Measurements from ENCODE around the gene VAT1.

Gene VAT1

DNA sequence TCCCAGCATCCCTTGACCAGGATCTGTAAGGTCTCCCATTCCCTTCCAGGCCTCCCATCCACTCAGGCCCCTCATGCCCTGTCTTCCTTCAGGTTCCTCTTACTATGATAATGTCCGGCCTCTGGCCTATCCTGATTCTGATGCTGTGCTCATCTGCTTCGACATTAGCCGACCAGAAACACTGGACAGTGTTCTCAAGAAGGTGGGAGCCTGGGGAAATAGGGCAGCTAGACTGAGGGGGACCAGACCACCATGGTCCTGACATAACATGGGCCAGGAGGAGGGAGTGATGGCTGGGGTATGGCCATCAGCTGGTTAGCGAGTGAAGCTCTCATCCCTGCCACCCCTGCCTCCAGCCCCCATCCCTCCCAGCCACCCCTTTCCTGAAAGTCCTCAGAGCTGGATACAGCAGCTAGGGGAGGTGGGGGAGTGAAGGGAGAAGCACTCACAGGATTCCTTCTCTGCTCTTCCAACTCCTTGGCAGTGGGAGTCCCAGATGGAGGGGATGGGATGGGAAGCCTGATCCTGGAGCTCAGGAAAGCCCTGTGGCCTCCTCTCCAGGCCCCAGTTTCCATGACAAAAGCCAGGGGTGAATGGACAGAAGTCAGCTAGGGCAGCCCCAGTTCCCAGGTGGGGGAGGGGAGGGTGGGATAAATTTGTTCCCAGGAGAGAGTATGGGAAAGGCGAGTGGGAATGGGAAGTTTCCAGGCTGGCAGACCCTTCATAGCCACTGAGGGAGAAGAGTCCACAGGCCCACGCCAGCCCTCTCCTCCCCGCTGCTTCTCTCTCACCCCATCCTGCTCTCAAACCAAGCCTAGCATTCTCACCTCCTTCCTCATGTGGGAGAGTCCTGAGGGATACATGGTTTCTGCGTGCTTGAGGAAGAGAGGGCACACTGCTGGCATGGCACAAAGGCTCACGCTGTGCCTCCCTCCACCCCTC is 5.2 kb upstream of the VAT1 start:
- DNase-seq (ENCODE audit: low read depth), result no peak

DNA sequence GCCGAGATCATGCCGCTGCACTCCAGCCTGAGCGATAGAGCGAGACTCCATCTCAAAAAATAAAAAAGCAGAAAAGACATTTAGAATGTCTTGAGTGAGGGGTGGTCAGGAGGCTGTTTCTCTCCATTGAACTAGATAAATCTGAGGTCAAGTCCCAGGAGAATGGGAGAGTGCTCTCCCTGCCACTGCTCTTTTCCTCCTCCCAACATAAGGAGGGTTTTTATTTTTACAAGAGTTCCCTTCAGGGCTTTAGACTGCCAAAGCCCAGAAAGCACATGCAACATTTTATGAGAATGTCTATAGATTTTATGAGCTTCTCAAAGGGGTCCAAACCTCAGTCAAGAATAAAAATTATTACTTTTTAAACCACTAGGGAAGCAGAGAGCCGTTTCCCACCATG is 4.4 kb upstream of the VAT1 start:
- DNase-seq (ENCODE audit: low read depth), result no peak

DNA sequence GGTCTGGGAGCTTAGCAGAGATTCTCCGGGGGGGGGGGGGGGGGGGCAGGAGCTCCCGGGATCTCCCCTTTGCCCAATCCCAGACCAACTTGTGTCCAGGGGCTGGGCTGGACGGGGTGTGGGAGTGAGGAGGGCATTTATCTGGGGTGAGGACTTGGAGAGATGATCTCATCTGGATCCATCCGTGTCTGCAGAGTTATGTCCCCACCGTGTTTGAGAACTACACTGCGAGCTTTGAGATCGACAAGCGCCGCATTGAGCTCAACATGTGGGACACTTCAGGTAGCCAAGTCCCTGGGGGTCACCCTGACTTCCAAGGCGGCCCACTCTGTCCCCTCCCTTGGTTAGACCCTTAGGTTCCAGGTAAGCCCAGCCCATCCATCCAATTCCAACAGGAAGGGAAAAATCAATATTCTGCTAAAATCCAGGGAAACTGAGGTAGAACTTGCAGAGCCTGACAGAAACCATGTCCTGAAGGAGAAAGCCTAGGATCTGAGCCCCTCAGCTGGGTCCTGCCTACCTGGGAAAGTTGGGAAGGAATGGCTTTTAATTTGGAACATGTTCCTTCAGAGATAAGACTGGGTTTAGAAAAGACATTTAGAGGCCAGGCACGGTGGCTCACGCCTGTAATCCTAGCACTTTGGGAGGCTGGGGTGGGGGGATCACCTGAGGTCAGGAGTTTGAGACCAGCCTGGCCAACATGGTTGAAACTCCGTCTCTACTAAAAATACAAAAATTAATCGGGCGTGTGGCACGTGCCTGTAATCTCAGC is 3.8 kb upstream of the VAT1 start:
- no peak for DNase-seq (ENCODE audit: low read depth)

DNA sequence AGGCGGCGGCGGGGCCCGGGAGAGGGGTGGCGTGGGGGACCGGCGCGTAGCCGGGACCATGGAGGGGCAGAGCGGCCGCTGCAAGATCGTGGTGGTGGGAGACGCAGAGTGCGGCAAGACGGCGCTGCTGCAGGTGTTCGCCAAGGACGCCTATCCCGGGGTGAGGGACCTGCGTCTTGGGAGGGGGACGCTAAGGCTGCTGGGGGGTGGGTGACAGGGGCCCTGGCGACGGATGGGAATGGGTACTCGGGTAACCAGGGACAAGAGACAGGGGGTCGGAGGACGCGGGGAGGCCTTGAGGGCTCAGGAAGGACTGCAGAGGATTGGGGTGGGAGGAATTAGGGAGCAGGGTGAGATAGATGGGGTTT is 3.1 kb upstream of the VAT1 start:
- no peak for DNase-seq (ENCODE audit: low read depth)

DNA sequence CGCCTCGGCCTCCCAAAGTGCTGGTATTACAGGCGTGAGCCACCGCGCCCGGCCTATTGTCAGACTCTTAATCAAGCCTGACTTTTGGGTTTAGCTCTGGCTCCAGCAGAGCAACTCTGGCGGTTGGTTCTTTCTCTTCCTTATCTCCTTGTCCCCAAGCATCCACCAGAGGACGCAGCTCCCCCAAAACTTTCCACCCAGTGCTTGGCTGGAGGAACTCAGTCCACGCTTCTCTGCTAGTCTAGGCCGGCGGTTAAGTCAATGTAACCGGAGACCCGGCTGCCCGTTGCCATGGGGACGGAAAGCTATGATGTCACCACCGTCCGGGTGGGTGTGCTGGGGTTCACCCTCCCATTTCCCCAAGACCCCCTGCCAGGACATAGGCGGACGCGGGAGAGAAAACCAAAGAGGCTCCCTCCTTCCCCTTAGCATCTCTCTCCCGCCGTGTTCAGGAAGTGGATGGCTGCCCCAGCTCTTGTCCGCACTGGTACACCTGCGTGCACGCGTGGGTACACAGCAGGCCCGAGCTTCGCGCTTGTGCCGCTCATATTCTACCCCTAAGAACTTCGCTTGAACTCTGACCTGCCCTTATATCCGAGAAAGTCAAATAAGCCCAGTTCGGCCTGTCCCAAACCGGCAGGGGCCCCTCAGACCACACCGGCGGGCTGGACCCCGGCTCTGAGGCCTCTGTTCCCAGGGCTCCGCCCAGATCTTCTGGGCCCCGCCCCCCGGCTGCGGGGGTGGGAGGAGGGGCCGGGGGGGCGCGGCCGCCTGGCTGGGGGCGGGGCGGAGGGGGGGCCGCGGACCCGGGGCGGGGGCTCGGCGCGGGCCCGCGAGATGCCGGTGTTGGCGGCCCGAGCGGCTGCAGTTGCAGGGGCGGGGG is 2.5 kb upstream of the VAT1 start, which contains the start of gene RND2:
Gene RND2 (plus strand): TSS at position 825 of the 883 bp plus-strand sequence. CDS start 117 bp downstream, outside the sequence.
- DNase-seq (ENCODE audit: low read depth), result peak; percentile 59

DNA sequence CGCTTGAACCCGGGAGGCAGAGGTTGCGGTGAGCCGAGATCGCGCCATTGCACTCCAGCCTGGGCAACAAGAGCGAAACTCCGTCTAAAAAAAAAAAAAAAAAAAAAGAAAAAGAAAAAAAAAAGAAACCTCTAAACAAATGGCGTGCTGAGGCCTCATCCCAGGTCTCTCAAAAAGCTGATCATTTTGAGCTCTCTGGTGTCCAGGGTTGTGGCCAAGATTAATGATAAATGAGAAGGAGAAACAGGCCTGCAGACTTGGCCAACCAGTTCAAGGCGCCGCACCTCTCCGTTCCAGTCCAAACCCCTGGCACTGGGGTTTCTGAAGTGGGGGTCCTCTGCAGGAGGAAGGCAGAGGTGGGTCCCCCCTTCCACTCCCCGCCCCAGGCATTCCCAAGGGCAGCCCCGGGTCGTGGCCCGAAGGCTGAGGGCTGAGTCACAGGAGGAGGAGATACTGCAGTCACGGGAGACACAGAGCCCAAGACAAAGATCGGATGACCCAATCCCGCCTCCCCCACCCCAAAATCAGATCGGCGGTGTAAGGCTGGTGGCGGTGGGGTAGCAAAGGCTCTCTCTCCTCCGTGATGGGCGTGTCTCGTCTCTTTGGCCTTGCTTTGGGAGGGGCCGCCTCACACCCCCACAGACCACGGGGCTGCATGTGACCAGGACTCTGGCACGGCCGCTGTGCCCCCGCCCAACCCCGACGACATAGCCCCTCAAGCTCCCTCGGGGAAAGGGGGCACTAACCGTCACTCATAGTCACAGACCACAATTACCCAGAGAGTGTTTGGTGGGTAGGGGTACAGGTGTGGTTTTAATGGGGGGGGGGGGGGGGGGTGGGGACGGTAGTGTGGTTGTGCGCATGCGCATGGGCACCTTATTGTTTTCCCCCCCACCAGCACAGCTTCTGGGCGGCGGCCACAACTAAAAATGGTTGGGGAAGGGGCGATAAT is 1.1 kb downstream of the VAT1 start:
- DNase-seq (ENCODE audit: low read depth), result no peak

DNA sequence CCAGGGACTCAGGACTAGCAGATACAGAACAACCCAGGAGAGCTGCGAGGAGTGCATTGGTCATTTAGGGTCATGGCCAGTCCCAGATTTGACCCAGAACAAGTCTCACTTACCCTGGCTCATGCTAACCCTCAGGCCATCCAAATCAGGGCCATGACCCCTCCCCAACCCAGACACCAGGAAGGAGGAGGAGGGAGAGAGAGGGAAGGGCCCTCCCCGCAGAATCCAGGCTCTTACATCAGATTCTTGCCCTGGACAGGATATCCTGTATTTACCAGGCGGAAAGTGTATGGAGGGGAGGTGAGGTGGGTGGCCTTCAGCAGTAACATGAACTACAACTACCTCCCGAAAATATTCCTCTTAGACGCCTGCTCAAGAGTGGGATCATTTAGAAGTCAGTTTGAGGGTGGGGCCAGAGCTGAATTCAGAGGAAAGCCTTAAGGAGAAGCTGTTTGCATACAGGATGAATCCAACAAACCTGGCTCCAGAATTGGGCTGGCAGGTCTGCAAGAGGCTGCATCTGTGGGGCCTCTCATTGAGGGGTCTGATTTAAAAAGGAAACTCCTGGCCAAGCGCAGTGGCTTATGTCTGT is 2.1 kb downstream of the VAT1 start:
- DNase-seq (ENCODE audit: low read depth), result no peak

DNA sequence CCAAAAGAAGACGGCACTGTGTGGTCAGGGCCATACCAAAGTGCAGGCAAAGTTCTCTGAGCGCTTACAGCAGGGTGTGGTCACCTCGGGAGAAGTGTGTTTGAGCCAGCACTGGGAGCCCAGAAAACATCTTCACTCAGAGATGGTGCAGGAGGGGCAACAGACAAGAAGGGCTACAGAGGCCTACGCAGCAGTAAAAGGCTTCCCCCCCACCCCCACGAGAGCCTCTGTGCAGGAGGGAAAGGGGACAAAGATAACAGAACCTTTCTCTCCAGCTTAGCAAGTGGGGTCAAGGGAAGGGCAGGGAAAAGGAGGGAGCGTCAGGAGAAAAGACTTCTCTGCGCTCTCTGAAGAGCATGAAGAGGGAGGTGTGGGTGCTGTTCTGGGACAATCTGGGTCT is 2.8 kb downstream of the VAT1 start:
- DNase-seq (ENCODE audit: low read depth), result no peak

DNA sequence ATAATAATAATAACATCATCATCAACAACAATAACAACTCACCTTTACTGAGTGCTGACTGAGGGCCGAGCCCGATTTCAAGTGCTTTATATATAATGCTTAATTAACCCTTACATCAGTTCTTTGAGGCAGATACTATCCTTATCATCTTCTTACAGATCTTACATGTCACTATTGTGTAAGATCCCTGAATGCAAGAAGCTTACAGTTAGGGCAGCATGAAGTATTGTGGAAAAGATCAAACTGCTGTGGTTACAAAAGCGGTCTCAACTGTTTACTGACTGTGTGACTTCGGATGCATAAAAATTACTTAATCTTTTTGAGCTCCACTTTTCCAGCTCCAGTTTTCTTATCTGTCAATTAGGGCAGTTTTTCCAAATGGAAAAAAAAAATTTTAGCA is 3.3 kb downstream of the VAT1 start:
- no peak for DNase-seq (ENCODE audit: low read depth)

DNA sequence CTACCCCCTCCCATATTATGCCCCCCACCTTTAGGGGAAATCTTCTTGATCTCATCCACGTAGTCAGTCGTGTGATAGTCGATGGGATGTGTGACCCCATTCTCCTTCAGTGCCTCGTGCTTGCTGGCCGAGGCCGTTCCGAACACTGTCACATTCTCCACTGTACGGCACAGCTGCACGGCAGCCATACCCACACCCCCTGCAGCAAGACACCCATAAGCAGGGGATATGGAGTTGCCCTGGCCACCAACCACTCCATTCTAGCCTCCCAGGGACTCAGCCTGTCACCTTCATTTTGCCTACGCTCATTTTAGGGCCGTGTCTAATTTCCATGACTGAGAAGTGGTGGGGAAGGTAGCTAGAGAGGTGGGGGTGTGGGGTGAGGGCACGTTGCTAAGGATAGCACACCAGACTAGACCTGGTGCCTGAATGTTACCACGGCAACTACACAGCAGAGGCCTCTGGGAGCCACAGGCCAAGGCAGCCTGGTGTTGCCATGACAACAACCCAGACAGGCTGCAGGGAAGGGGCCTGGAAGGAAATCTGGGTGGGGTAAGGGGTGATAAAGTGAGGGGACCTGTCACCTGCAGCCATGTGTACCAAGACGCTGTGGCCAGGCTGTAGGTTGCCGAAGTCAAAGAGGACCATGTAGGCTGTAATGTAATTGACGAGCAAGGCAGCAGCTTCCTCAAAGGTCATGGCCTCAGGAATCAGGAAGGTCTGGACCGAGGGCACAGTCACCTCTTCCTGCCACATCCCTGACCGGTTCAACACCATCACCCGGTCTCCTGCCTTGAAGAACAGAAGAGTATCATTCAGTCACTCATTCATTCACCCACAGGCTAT is 4.0 kb downstream of the VAT1 start:
- no peak for DNase-seq (ENCODE audit: low read depth)

DNA sequence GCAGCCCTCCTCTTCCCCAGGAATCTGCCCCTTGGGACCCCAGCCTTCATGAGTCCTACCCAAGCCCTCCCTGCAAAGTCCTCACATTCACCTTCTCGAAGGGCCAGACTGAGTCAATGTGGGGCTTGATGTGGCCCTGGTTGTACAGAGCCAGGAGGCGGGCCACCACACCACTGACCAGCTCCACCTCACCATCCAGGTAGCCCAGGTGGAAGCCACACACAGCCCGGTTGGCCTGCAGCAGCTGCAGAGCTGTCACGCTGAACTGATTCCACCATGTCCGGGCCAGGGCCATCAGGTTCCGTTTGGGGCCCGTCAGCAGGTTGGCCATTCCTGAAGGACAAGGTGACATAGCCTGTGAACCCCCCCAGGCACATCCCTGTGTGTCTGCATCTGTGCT is 6.0 kb downstream of the VAT1 start:
- no peak for DNase-seq (ENCODE audit: low read depth)

DNA sequence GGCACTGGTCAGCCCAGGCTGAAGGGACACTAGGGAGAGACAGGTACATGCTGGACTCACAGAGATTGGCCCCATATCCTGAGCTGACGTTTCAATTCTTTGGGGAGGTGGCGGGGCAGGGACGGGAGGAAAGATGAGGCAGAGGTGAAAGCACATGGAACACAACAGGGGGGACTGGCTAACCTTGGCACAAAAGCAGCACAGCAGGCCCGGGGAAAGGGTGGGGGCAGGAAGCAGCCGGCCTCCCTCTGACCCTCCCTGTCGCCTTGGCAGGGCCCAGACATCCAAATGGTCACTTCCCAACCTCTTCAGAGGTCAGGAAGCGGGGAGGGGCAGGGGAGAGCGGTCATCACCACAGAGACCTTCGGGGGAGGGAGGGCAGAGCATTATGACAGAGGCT is 6.6 kb downstream of the VAT1 start:
- no peak for DNase-seq (ENCODE audit: low read depth)

DNA sequence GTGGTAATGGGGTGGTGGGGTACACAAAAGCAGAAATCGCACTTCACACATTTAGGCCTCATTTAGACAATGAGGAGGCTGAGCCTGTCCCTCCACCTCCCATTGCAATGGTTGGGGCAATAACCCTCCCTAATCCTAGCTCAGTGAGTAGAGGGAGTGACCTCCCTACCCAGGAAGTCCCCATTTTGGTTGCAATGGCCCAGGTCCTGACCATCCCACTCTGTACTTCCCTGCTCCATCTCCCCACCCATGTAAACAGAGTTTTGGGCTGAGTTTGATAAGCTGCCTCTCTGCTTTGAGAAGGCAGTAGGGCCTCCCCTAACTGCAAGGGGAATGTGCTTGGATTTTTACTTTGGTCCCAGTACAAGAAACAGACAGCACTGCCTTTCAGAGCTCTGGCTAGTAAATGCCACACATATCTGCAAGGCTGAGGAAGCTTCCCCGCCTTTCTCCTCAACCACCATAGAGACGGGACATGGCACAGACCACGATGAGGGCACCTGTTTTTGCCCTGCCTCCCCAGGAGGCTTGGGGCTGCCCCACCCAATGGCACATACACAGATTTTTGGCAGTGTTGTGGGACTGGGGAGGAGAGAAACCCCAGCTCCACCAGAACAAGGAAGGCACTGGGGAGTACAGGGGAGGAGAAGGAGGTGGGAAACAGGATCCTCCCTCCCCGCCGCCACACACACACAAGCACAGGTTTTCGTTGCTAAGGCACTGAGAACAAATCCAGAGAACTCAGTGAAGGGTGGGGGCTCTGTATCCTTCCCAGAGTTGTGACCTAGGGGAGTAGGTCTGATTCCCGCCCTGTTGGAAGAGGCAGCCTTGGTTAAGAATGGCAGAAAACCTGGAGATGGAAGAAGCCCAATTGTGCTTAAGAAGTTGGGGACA is 7.3 kb downstream of the VAT1 start:
- no peak for DNase-seq (ENCODE audit: low read depth)

DNA sequence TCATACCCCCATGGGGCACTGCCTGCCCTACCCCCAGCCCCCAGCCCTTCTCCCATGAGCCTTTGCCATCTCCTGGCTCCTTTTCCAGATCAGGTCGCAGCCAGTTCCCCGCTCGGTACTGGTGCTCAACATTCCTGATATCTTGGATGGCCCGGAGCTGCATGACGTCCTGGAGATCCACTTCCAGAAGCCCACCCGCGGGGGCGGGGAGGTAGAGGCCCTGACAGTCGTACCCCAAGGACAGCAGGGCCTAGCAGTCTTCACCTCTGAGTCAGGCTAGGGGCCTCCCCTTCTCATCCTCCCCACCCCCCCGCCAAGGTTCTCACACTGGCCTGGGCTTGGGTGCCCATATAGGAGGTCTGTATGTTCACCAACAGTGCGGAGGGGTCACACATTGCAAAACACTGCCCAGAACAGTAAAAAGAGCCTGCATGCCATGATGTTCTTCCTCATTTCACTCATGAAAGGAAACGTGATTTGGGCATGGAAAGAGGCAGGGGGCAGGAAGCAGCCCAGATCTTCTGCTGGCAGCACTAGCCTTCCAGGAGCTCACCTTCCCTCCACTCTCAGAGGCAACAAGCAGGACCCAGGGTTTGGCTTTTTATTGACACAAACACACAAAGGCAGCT is 8.1 kb downstream of the VAT1 start:
- DNase-seq (ENCODE audit: low read depth), result no peak

DNA sequence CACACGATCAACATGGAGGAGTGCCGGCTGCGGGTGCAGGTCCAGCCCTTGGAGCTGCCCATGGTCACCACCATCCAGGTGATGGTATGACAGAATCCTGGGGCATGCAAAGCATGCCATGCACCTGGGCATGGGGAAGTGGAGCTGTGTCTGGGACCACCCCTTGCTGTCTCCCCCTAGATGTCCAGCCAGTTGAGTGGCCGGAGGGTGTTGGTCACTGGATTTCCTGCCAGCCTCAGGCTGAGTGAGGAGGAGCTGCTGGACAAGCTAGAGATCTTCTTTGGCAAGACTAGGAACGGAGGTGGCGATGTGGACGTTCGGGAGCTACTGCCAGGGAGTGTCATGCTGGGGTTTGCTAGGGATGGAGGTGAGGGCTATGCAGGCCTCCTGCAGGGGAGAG is 8.9 kb downstream of the VAT1 start:
- no peak for DNase-seq (ENCODE audit: low read depth)

DNA sequence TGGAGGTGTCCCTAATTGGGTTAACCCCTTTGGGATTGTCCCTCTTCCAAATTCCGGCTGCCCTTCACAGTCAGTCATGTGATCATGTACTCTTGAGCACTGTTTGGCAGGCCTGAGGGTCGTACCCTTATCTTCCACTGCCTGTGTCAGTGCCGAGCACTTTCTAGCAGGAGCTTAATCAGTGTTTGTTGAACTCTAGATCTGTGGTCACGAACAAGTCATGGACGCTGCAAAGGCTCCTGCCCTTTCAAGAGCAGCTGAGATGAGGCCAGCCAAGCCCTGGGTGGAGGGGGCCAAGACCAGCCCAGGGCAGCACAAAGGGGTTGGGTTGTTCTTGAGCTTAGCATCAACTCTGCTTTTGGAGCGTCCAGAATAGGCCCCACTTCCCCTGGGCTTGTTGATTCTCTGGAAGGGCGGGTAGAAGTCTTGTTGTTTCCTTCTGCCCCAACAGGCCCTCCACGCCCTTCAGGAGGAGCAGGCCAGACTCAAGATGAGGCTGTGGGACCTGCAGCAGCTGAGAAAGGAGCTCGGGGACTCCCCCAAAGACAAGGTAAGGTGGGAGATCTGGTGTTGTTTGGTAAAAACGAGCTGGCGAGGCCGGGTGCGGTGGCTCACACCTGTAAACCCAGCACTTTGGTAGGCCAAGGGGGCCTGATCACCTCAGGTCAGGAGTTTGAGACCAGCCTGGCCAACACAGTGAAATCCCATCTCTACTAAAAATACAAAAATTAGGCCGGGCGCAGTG is 10.3 kb downstream of the VAT1 start:
- DNase-seq (ENCODE audit: low read depth), result no peak

DNA sequence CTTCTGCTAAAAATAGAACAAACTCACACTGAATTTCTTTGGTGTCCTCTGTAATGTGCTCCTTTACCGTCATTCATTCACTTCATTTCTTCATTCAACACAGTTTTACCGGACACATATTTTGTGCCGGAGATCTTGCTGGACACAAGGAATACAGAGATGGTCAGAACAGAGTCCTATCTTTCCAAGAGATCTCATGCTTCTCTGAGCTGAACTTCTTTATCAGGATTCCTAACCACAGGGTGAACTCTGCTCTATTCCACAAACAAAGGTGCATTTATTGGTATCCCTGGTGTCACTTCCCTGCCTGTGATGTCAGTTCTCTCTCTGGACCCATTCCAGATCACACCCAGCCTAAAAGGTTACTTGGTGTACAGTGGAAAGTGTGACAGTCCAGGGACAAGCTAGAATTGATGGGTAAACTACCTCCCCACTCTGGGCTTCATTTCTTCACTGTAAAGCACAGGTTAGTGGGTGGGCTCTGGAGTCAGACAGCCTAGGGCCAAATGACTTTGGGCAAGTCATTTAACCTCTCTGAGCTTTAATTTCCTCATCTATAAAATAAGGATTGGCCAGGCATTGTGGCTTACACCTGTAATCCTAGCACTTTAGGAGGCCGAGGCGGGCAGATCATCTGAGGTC is 11.4 kb downstream of the VAT1 start:
- no peak for DNase-seq (ENCODE audit: low read depth)

Data from activated T-helper 1 cell treated with Interleukin-2 at 50 U/mL for 16 hours (primary cell).